Activated CD4-positive, CD25-positive, alpha-beta regulatory T cell treated with anti-CD3 and anti-CD28 coated beads, Interleukin-2, amount 50 U/mL, for 24 hours (primary cell): ENCODE data around the gene SGTB.
"Not testable (repeated sequence)": the region's sequence is repeated elsewhere in the genome, so short reads cannot be mapped to it uniquely, and the experiment has no call there.

ENCODE experiments used
- ATAC-seq, 2 donors: fragments of 150-1000 bp; cut with Tn5 transposase; one replicate each; pipeline ENCODE4 v1.10.0; 2021; ENCODE audit warnings: mild to moderate bottlenecking in 1 of 2, moderate library complexity in 1 of 2

The SGTB gene

GRCh38 chr5:65734196-65734775 lies 12.4 kb upstream of the SGTB start:
- ATAC-seq, result peak in 1 of 2 donors; percentile 41

DNA sequence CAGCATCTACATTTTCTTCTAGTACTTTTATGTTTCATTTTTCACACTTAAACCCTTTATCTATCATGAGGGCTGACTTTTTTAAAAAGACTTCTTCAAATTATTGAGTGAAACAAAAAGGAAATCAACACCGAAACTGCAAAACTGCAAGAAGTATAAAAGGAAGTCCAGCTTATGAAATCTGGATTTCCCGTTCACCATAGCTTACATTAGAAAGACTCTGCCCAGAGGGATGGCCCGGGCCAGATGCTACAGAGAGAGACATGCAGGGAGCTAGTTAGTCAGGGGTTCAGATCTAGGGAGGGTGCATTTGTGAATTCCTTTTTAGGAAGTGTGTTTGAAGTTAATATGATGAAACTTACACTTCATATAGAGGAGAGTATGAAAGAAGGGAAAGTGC lies 10.1 kb upstream of the SGTB start:
- ATAC-seq, result not testable (repeated sequence)

DNA sequence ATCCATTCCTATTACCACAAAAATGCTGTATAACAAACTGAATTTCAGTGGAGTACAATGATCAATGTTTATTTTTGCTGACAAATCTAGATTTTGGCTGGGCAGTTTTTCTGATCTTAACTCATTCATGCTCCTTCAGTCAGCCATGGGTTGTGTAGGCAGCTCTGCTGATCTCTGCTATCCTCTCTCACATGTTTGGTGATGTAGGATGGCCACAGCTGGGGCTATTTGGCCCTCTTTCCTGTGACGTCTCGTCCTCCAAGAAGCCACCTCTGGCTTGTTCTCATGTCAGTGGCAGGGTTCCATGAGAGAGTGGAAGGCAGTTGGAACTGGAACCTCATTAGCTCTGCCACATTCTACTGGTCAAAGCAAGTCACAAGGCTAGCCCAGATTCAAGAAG lies 9.0 kb upstream of the SGTB start:
- no peak for ATAC-seq

- ATAC-seq, result no peak
Measured at GRCh38 chr5:65728218-65728617, 6.3 kb upstream of the SGTB start.

DNA sequence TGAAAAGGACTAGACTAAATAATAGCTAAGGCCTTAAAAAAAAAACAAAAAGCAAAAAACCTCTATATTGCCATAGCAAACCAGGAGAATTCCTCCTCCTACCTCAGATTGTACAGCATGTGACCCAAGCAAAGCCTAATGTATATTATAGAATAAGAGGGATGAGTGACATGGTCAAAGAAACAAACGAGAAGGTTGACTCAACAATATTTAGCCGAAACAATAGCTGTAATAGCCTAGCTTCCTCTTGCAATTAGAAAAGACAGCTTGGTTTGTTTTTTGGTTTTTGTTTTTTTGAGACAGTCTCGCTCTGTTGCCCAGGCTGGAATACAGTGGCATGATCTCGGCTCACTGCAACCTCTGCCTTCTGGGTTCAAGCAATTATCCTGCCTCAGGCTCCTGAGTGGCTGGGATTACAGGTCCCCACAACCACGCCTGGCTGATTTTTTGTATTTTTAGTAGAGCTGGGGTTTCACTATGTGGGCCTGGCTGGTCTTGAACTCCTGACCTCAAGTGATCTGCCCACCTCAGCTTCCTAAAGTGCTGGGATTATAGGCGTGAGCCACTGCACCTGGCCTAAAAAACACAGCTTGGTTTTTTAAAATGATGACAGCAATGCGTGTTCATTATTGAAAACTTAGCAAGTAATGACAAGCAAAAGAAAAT lies 5.7 kb upstream of the SGTB start:
- ATAC-seq, result no peak

DNA sequence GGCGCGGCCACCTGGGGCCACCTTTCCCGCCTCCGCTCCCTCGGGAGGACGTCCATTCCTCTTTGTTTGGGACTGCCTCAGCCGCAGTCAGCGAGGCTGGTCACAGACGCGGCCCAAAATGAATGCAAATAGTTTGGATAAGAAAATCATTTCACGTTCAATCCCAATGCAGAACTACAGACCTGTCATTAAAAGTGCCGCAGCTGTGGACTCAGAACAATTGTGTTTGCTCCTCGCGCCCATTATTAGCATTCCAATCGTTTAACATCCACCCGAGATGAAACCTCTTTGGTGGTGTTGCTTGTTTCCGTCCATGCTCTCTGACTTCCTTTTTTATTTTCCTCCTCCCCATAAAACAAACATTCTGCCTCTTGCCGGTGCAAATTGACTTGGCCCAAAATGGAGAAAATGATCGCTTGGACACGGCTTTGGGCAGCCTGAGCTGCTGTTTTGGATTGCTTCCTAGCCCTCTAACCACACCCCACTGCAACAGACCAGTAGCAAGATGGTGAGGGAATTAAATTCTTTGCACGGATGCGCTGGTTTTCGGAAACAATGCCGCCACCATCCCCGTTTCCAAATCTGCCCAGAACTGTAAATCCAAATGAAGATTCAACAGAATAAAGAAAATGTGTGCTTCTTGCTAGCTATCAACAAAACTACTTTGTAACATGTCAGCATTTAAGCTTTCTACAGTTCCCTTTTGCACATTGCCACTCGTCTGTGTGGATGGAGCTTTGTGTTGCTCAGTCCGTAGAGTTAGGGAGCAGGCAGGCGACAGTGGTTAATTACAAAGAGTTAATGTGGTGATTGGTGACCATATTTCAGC lies 880 bp upstream of the SGTB start:
- ATAC-seq, result no peak

- peak; percentile 43 to 59 for ATAC-seq
Measured at GRCh38 chr5:65721050-65721719, 724 bp downstream of the SGTB start.

GRCh38 chr5:65718576-65719310 lies 3.2 kb downstream of the SGTB start:
- ATAC-seq, result no peak

GRCh38 chr5:65708145-65708544 lies 13.8 kb downstream of the SGTB start:
- ATAC-seq, result no peak

DNA sequence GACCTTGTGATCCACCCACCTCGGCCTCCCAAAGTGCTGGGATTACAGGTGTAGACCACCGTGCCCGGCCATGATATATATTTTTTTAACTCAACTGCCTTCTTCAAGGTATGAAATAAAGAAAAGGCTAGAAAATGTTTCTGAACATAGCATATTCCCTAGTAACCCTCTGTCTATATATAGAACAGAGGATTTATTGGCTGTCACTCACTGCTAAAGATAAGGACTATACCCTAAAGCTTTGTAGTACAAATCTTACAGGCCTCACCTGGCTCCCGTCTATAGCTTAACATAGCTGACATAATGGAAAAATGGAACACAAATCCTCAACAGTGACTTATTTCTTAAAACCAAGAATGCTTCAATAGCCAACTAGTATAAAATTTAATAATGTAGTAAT lies 14.2 kb downstream of the SGTB start:
- no peak for ATAC-seq

DNA sequence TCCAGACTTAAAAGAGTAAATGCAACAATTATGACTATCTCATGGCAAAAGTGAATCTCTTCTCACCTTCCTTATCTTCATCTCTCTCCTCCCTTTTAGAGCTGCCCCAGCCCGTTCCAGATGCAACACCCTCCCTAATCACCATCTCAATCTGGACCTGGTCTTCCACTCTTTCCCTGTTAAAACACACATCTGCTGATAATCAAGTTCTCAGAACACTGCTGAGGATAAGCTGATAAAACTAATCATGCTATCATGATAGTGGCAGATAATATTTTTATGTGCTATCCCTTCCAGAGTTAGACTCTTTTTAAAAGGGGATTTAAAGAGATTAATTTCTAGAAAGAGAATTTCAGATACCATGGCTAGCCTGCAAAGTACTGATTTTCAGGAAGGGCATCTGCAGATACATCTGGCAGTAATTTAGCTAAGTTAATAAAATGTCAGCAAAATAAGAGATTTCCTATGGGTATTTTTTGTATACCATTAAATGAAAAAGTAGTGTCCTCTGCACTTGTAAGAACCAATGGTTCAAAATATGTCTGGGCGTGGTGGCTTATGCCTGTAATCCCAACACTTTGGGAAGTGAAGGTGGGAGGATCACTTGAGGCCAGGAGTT lies 17.2 kb downstream of the SGTB start:
- ATAC-seq, result no peak

DNA sequence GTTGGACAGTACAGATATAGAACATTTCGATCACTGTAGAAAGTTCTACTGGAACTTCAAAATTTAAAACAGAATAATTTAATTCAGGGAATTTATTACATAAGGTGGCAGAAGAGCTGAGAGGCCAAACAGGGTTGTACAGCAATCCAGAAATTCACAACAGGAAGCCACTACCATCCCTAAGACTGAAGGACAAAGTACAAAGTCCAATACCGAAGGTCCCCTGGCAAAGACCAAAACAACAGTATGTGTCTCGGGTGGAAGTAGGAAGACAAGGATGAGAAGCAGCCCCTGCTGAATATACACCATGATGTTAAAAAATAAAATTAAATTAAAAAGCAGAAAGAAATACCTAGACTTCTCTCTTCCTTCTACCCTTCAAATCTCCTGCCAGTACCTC lies 19.9 kb downstream of the SGTB start:
- no peak for ATAC-seq

GRCh38 chr5:65699338-65699737 lies 22.6 kb downstream of the SGTB start:
- no peak for ATAC-seq

GRCh38 chr5:65696892-65697291 lies 25.0 kb downstream of the SGTB start:
- no peak for ATAC-seq

- ATAC-seq, result no peak
Measured at GRCh38 chr5:65695896-65696295, 26.0 kb downstream of the SGTB start.

GRCh38 chr5:65695162-65695755 lies 26.6 kb downstream of the SGTB start:
- ATAC-seq, result no peak

DNA sequence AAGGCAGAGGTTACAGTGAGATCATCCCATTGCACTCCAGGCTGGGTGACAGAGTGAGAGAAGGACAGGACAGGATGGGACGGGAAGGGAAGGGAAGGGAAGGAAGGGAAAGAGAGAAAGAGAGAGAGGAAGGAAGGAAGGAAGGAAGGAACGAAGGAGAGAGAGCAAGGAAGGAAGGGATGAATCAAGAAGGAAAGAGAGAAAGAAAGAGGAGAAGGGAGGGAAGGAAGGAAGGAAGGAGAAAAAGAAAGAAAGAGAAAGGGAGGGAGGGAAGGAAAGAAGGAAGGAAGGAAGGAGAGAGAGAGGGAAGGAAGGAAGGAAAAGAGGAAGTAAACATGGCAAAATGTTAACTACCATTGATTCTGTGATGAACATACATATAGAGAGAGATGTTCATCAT lies 28.8 kb downstream of the SGTB start:
- no peak for ATAC-seq

DNA sequence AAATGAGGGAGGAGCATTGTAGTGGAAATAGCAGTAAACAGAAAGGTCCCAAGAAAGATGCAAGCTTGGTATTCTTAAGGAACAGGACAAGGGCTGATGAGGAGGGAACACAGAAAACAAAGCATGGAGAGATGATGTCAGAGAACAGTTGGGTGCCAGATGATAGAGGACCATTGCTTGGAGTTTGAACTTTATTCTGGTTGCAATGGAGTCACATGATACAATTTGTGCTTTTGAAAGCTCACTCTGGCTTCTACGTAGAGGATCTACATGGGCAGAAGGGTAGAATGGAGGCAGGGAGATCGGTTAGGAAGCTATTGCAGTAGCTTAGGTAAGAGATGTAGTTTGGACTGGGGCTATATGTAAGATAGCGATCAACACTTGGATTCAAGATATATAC lies 39.8 kb downstream of the SGTB start:
- no peak for ATAC-seq

DNA sequence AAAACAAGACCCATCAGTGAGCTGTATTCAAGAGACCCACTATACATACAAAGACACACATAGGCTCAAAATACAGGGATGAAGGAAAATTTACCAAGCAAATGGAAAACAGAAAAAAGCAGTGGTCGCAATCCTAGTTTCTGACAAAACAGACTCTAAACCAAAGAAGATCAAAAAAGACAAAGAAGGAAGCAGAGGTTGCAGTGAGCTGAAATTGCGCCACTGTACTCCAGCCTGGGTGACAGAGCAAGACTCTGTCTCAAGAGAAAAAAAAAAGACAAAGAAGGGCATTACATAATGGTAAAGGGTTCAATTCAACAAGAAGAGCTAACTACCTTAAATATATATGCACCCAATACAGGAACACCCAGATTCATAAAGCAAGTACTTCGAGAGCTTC lies 45.9 kb downstream of the SGTB start:
- not testable (repeated sequence) for ATAC-seq

GRCh38 chr5:65674749-65675148 lies 47.2 kb downstream of the SGTB start:
- no peak for ATAC-seq

GRCh38 chr5:65672796-65673195 lies 49.1 kb downstream of the SGTB start:
- ATAC-seq, result no peak

DNA sequence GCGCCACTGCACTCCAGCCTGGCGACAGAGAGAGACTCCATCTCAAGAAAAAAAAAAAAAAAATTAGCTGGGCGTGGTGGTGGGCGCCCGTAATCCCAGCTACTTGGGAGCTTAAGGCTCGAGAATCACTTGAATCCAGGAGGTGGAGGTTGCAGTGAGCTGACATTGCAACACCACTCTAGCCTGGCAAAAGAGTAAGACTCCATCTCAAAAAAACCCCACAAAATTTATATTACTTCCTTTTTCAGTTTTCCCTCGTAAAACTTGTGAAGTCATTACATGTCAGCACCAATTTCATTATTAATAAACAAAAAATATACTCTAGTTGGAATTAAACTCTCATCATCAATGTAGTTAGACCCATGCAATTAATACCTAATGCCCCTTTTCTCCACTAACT lies 53.2 kb downstream of the SGTB start:
- no peak for ATAC-seq
